Activated T-cell treated with anti-CD3 and anti-CD28 coated beads, Interleukin-2, amount 50 U/mL, for 4 hours (primary cell): ENCODE data around the gene LRP3. TPM values are rescaled to one million over a fixed set of nuclear protein-coding genes. Genes with fewer than 3 reads are reported as not detected.

ENCODE experiments used
- ATAC-seq, 2 donors: fragments of 200-7000 bp; cut with Tn5 transposase; one replicate each; pipeline ENCODE4 v1.10.0; 2021
- DNase-seq: peaks from one replicate; pipeline ENCODE4 v3.0.0-alpha.2; 2020
- H3K27me3 Mint-ChIP-seq: one replicate; pipeline ENCODE4 v1.8.0; 2021; ENCODE audit warnings: low read depth, mixed read lengths
- H3K36me3 Mint-ChIP-seq: one replicate; pipeline ENCODE4 v1.8.0; 2022; ENCODE audit warnings: mixed read lengths; ENCODE audit not compliant: insufficient read depth
- H3K4me1 Mint-ChIP-seq: one replicate; pipeline ENCODE4 v1.8.0; 2021; ENCODE audit warnings: low read depth, mixed read lengths
- H3K4me3 Mint-ChIP-seq: one replicate; pipeline ENCODE4 v1.8.0; 2021; ENCODE audit warnings: mild to moderate bottlenecking, moderate library complexity, mixed read lengths
- H3K9me3 Mint-ChIP-seq: one replicate; pipeline ENCODE4 v1.8.0; 2021; ENCODE audit warnings: mixed read lengths
- total RNA-seq, 3 donors: library from RNA; stranded (reverse); gene quantifications; one replicate each; pipeline ENCODE4 v1.2.1, GENCODE V29; 2021

LRP3 gene
- total RNA-seq, 3 donors from 2014 or later: 0.14 to 0.84 (median 0.71) TPM

DNA sequence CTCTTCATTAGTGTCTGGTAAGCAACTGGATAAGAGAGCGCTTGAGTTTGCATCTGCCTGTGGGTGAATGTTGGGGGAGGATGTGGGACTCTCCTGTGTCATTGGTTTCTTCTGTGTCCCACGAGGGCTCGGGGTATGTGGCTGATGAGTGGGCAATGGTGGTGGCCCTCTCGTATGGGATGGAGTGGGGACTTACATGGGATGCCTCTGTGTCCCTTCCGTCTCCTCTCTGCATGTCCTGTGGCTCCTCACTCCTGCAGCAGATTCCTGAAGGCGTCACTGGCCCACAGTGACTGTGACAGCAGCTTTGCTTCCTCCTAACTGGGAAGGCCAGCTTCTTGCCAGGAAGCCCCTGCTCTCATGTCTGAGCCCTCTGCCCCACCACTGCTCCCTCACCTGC is 2.6 kb upstream of the LRP3 start:
- Mint-ChIP-seq H3K36me3 (no peaks in the 10 kb centered on the region), H3K4me3 (no peak overlapping the region), H3K27me3 (peaks cover 44% of the 10 kb centered on the region), H3K4me1 (peaks cover 2% of the 10 kb centered on the region), H3K9me3 (no peaks in the 10 kb centered on the region)
- ATAC-seq (no peak), DNase-seq (no peak)

DNA sequence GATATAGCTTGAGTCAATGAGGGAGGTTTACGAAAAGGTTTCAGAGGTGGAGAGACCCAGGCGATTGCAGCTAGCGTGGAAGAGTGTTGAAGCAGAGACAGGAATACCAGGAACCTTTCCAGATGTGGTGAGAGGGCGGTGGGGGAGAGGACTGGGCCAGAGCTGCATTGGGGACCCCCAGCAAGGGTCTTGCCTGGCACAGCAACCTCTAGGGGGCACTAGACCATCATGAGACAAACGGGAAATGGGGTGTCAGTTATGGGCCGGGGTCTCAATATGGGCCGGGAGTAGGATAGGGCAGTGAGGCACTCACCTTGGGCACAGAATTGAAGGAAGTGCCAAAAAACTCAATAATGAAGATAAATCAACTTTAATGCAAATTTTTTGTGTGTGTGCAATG is 2.1 kb upstream of the LRP3 start:
- H3K4me1 Mint-ChIP-seq: peaks cover 2% of the 10 kb centered on the region
- H3K27me3 Mint-ChIP-seq: peaks cover 47% of the 10 kb centered on the region
- H3K9me3 Mint-ChIP-seq: no peaks in the 10 kb centered on the region
- ATAC-seq: no peak
- no peak overlapping the region for H3K4me3 Mint-ChIP-seq
- no peaks in the 10 kb centered on the region for H3K36me3 Mint-ChIP-seq
- DNase-seq: no peak

DNA sequence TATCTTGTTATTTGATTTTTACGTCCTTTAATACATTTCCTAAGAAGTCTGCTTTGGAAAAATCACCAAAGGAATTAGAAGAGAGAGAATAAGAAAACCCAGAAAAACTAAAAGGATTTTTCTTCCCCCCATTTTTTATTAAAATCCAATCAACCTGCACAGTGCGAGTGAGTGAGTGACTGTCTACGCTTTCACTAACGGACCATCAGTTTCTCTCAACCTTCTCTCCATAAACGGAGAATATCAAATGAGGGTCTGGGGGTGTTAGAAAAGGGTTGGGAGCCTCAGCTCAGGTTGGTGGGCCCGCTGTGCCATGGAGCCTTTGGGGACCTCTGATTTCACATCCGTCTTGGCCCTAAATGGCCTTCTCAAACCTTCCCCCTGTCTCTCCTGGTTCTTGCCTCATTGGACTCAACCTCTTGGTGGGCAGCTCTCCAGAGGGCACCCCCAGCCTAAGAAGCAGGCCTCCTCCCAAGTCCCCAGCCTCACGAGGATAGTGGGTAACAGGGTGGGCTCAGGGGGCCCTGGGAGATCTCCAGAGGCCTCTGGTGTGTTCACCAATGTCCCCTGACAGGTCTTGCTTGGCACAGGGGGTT is 763 bp upstream of the LRP3 start:
- Mint-ChIP-seq H3K27me3 (peaks cover 47% of the 10 kb centered on the region), H3K4me3 (peak overlapping the region; percentile 51), H3K9me3 (no peaks in the 10 kb centered on the region), H3K4me1 (peaks cover 2% of the 10 kb centered on the region), H3K36me3 (no peaks in the 10 kb centered on the region)
- no peak for ATAC-seq
- no peak for DNase-seq

DNA sequence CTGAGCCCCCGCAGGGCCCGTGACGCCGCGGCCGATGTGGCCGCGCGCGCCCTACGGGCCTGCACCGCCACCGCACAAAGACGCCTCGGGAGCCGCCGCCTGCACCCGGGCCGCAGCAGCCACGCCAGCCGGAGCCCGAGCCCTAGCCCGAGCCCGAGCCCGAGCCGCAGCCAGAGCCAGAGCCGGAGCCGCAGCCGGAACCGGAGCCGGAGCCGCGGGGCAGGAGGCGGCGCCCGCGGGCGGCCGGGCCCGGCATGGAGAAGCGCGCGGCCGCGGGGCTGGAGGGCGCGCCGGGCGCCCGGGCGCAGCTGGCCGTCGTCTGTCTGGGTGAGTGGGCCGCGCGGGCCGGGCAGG is 379 bp downstream of the LRP3 start:
- Mint-ChIP-seq H3K36me3 (no peaks in the 10 kb centered on the region), H3K4me3 (no peak overlapping the region)
- DNase-seq: no peak

GRCh38 chr19:33194886-33195644 is 935 bp downstream of the LRP3 start:
- Mint-ChIP-seq H3K27me3 (peaks cover 50% of the 10 kb centered on the region), H3K9me3 (no peaks in the 10 kb centered on the region), H3K4me1 (peaks cover 2% of the 10 kb centered on the region), H3K36me3 (no peaks in the 10 kb centered on the region), H3K4me3 (no peak overlapping the region)
- ATAC-seq (peak; percentile 19 to 35), DNase-seq (no peak)

More for the DNA sequence above, 379 bp downstream of the LRP3 start:
- Mint-ChIP-seq H3K4me1 (peaks cover 2% of the 10 kb centered on the region), H3K9me3 (no peaks in the 10 kb centered on the region), H3K27me3 (peaks cover 50% of the 10 kb centered on the region)
- peak; percentile 47 for ATAC-seq

DNA sequence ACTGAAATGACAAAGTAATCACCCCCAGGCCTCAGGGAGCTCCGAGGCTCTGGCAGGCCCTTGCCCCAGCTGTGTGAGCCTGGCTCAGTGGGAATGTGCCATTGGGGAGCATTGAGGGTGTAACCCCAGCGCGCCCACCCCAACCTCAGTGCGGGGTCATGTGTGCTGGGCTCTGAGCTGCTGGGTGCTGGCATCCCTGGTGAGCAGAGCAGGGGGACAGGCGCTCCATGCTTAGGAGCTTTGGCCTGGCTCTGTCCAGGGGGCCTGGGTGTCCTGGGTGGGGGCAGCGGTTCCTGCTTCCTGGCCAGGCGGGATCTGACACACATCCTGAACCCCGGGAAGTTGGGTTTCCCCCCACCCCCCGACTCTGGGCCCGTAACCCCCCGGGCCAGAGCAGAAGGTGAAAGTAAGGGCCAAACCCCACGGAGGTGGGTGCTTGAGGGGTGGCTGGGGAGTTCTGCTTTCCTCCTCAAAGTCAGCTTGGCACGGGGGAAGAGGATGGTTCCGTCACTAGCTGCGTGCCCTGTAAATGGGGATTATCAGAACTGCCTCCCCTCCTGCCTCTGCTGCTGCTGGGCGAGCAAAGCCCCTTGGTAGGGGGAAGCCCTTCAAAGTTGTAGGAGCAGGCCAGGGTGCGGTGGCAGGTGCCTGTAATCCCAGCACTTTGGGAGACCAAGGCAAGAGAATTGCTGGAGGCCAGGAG is 1.7 kb downstream of the LRP3 start:
- H3K27me3 Mint-ChIP-seq: peaks cover 45% of the 10 kb centered on the region
- H3K4me1 Mint-ChIP-seq: peaks cover 2% of the 10 kb centered on the region
- ATAC-seq (no peak), DNase-seq (no peak)
- no peaks in the 10 kb centered on the region for H3K9me3 Mint-ChIP-seq
- no peak overlapping the region for H3K4me3 Mint-ChIP-seq
- no peaks in the 10 kb centered on the region for H3K36me3 Mint-ChIP-seq

DNA sequence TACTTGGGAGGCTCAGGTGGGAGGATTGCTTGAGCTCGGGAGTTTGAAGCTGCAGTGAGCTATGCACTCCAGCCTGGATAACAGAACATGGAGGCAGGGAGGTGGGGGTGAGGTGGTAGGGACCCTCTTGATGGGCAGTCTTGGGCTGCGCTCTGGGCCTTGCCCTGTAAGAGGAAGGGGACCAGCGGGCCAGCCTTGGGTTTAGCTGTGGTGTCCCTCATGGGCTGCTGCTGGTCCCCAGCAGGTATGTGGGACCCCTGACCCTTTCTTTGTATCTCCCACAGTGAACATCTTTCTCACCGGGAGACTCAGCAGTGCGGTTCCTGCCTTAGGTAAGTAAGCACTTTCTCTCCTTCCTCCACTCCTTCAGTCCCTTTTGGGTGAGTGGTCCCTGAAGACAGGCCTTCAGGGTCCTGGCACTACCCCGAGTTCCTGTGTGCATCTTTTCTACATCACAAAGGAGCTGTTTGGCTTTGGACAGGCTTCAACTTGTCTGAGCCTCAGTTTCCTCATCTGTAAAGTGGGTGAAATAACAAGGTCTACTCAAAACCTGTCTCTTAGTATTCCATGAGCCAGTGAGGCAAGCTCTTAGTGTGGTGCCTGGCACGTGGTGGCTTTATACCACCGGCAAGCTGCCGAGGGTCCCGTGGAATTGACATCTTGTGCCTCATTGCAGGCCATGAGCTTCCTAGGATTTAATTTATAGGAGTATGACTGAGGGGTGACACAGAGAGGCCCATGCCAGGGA is 2.5 kb downstream of the LRP3 start:
- Mint-ChIP-seq H3K27me3 (peaks cover 40% of the 10 kb centered on the region), H3K36me3 (no peaks in the 10 kb centered on the region), H3K4me1 (peaks cover 2% of the 10 kb centered on the region), H3K9me3 (no peaks in the 10 kb centered on the region), H3K4me3 (no peak overlapping the region)
- DNase-seq: no peak
- ATAC-seq: no peak

GRCh38 chr19:33197591-33198000 is 3.5 kb downstream of the LRP3 start:
- Mint-ChIP-seq H3K9me3 (no peaks in the 10 kb centered on the region), H3K27me3 (peaks cover 30% of the 10 kb centered on the region), H3K4me3 (no peak overlapping the region), H3K4me1 (peaks cover 2% of the 10 kb centered on the region), H3K36me3 (no peaks in the 10 kb centered on the region)
- no peak for ATAC-seq
- no peak for DNase-seq

GRCh38 chr19:33198169-33198568 is 4.0 kb downstream of the LRP3 start:
- no peak overlapping the region for H3K4me3 Mint-ChIP-seq
- peaks cover 24% of the 10 kb centered on the region for H3K27me3 Mint-ChIP-seq
- no peaks in the 10 kb centered on the region for H3K36me3 Mint-ChIP-seq

GRCh38 chr19:33199441-33200265 is 5.5 kb downstream of the LRP3 start:
- H3K27me3 Mint-ChIP-seq: peaks cover 18% of the 10 kb centered on the region
- DNase-seq: no peak
- no peaks in the 10 kb centered on the region for H3K36me3 Mint-ChIP-seq
- no peaks in the 10 kb centered on the region for H3K9me3 Mint-ChIP-seq
- no peak overlapping the region for H3K4me3 Mint-ChIP-seq
- ATAC-seq: no peak
- H3K4me1 Mint-ChIP-seq: no peaks in the 10 kb centered on the region

More at GRCh38 chr19:33198169-33198568, 4.0 kb downstream of the LRP3 start:
- no peak for ATAC-seq
- DNase-seq: no peak
- Mint-ChIP-seq H3K9me3 (no peaks in the 10 kb centered on the region), H3K4me1 (peaks cover 2% of the 10 kb centered on the region)

DNA sequence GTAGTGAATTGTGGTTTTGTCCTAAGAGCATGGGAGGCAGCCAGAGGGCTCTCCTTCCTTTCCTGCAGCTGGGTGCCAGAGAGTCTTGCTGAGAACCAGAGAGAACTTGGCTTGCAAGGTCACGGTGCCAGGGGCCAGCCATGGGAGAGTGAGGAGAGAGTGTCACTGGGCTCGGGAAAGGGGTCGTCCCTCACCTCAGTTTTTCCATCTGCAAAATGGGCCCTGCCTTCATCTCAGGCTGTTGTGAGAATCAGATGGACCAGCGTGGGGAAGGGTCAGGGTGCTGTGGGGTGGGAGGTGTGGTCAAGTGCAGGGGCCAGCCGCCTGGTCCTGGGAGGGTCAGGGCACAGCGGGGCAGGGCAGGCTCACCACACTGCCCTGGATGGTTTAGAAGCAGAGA is 7.3 kb downstream of the LRP3 start:
- H3K4me1 Mint-ChIP-seq: no peaks in the 10 kb centered on the region
- DNase-seq (no peak), ATAC-seq (no peak)
- no peaks in the 10 kb centered on the region for H3K9me3 Mint-ChIP-seq
- H3K4me3 Mint-ChIP-seq: no peak overlapping the region
- H3K27me3 Mint-ChIP-seq: peaks cover 6% of the 10 kb centered on the region
- no peaks in the 10 kb centered on the region for H3K36me3 Mint-ChIP-seq

DNA sequence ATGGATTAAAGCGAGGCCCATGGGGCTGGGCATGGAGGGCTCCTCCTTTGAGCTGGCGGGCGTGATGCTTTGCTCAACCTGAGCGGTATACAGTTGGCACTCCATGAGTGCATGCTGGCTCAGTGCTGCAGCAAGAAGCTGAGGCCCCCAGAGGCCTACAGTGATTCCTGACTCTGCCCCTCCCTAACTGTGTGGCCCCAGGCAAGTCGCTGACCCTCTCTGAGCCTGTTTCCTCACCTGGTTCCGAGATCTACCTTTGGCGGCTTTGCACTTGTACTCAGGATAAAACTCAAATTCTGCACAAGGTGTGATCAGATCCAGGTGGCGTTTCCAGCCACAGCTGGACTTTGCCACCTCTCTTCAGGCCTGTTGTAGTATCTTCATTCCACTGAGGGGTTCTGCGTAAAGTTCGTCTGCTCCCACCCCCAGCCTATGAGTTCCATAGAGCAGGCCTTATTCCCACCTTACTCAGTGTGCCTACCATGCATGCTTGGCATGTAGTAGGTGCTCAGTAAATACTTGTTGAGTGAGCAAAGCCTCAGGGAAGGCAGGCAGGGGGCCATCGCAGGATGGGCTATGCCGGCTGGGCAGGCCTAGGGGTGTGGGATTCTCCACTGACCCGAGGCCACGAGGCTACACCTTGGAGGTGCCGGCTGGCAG is 7.9 kb downstream of the LRP3 start:
- Mint-ChIP-seq H3K4me1 (no peaks in the 10 kb centered on the region), H3K27me3 (peaks cover 3% of the 10 kb centered on the region), H3K4me3 (no peak overlapping the region), H3K36me3 (no peaks in the 10 kb centered on the region), H3K9me3 (no peaks in the 10 kb centered on the region)
- DNase-seq: no peak
- ATAC-seq: no peak
